Neural crest cell (in vitro differentiated cells): ENCODE data around the gene ERN1. TPM values are rescaled to one million over a fixed set of nuclear protein-coding genes. Genes with fewer than 3 reads are reported as not detected.

Source experiments
- DNase-seq: peaks from one replicate; pipeline ENCODE4 v3.0.0; 2021; ENCODE audit warnings: low read depth, mixed read lengths, low spot score
- H3K27ac Mint-ChIP-seq: one replicate; pipeline ENCODE4 v1.8.0; 2021; ENCODE audit warnings: mild to moderate bottlenecking, mixed read lengths; ENCODE audit not compliant: unreplicated experiment
- H3K27me3 Mint-ChIP-seq: 2 replicates; pipeline ENCODE4 v1.8.0; 2021; ENCODE audit warnings: low read depth, mild to moderate bottlenecking, mixed read lengths
- H3K36me3 Mint-ChIP-seq: 2 replicates; pipeline ENCODE4 v1.8.0; 2021; ENCODE audit warnings: low read depth, mild to moderate bottlenecking, mixed read lengths
- H3K4me1 Mint-ChIP-seq: 2 replicates; pipeline ENCODE4 v1.8.0; 2021; ENCODE audit warnings: mixed read lengths
- H3K4me3 Mint-ChIP-seq: one replicate; pipeline ENCODE4 v1.8.0; 2021; ENCODE audit warnings: mild to moderate bottlenecking, mixed read lengths
- H3K9me3 Mint-ChIP-seq: 2 replicates; pipeline ENCODE4 v1.8.0; 2021; ENCODE audit warnings: mixed read lengths
- total RNA-seq: library from RNA; stranded (reverse); gene quantifications from 2 replicates; pipeline ENCODE4 v1.2.1, GENCODE V29; 2021
- TF ChIP-seq, protein P1 (sequence below): fragments of 200-600 bp; sonication (generic); conservative IDR thresholded peaks from 2 replicates; pipeline ENCODE4 v1.5.0; 2021; ENCODE audit warnings: antibody characterized with exemption, mild to moderate bottlenecking

The ERN1 gene
- total RNA-seq, 1 donor from 2014 or later: 8.5 TPM

DNA sequence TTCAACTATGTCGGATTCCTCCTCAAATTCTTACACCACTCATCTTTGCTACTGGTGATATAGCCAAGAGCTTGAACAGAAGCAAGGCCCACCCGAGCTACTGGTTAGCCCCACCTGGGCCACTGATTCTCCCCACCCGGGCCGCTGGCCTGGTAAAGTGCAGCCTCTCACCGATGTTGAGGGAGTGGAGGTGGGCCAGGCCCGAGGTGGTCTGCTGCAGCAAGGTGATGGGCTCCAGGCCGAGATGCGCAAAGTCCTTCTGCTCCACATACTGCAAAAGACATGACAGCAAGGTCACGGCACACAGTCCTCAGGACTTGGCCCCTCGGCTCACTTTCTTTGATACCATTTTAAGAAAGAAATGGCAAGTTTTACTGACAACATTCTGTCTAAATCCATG is 76.8 kb downstream of the ERN1 start:
- no peaks in the 10 kb centered on the region for H3K9me3 Mint-ChIP-seq
- TF ChIP-seq, protein P1, sequence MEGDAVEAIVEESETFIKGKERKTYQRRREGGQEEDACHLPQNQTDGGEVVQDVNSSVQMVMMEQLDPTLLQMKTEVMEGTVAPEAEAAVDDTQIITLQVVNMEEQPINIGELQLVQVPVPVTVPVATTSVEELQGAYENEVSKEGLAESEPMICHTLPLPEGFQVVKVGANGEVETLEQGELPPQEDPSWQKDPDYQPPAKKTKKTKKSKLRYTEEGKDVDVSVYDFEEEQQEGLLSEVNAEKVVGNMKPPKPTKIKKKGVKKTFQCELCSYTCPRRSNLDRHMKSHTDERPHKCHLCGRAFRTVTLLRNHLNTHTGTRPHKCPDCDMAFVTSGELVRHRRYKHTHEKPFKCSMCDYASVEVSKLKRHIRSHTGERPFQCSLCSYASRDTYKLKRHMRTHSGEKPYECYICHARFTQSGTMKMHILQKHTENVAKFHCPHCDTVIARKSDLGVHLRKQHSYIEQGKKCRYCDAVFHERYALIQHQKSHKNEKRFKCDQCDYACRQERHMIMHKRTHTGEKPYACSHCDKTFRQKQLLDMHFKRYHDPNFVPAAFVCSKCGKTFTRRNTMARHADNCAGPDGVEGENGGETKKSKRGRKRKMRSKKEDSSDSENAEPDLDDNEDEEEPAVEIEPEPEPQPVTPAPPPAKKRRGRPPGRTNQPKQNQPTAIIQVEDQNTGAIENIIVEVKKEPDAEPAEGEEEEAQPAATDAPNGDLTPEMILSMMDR: no peak
- H3K27me3 Mint-ChIP-seq: no peaks in the 10 kb centered on the region
- H3K4me3 Mint-ChIP-seq: no peak overlapping the region
- peaks cover 3% of the 10 kb centered on the region for H3K36me3 Mint-ChIP-seq
- H3K27ac Mint-ChIP-seq: no peak overlapping the region
- no peaks in the 10 kb centered on the region for H3K4me1 Mint-ChIP-seq
- DNase-seq: no peak

DNA sequence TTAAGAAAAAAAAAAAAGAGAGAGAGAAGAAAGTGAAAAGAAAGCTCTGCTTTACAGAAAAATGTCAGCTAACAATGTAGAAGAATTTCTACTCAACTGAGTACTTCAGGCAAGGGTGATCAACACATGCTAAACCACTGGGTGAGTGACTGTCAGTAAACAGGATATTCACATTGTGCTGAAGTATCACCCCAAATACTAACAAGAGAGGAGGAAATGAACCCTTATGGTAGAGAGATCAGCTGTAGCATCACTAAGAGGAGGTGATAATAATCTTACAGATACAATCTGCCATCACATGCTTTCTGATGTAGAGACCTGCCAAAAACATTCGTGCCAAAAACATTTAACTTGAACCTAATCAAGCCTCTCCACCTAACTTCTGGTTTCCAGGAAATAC is 78.8 kb downstream of the ERN1 start:
- H3K4me1 Mint-ChIP-seq: no peaks in the 10 kb centered on the region
- H3K36me3 Mint-ChIP-seq: peaks cover 3% of the 10 kb centered on the region
- no peak overlapping the region for H3K4me3 Mint-ChIP-seq
- no peaks in the 10 kb centered on the region for H3K27me3 Mint-ChIP-seq
- no peak overlapping the region for H3K27ac Mint-ChIP-seq
- H3K9me3 Mint-ChIP-seq: no peaks in the 10 kb centered on the region
- DNase-seq: no peak
- TF ChIP-seq, protein P1: no peak

DNA sequence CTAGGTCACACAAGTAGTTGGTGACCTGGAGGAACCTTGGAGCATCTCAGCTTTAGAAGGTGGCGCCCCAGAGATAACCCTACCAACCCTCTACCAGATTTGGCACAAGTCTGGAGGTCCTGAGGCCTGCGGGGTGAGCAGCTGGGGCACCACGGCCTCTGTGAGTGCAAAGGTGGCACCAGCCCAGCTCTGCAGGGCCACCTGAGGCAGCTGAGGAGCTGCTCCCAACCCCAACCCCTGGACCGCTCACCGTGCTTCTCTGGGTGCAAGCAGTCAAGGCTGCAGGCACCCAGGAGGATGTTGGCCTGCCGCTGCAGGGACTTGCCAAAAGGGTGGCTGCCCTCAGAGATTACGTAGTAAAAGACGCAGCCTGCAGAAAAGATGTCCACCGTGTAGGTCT is 81.1 kb downstream of the ERN1 start:
- peaks cover 3% of the 10 kb centered on the region for H3K36me3 Mint-ChIP-seq
- TF ChIP-seq, protein P1: no peak

DNA sequence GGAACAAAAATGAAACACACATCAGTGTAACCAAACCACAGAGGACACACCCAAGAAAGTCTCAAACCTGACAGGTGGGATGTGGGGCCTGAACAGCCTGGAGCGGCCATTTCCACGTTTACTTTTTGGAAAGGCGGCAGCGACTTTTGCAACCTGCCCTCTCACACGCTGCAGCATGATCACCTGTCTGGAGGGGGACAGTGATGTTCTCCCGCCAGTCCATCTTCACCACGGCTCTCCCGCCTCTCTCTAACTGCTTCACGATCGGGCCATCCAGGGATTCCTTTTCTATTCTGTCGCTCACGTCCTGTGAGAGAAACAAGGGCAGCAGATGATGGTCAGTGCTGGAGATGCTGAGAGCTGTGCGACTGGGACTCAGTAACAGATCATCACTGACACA is 84.8 kb downstream of the ERN1 start:
- TF ChIP-seq, protein P1: no peak
- Mint-ChIP-seq H3K4me3 (no peak overlapping the region), H3K36me3 (peaks cover 2% of the 10 kb centered on the region), H3K27ac (no peak overlapping the region), H3K9me3 (no peaks in the 10 kb centered on the region), H3K4me1 (no peaks in the 10 kb centered on the region), H3K27me3 (no peaks in the 10 kb centered on the region)
- DNase-seq: no peak

More for the DNA sequence above, 81.1 kb downstream of the ERN1 start:
- H3K4me1 Mint-ChIP-seq: no peaks in the 10 kb centered on the region
- H3K27me3 Mint-ChIP-seq: no peaks in the 10 kb centered on the region
- H3K4me3 Mint-ChIP-seq: no peak overlapping the region
- DNase-seq: no peak
- H3K27ac Mint-ChIP-seq: no peak overlapping the region
- no peaks in the 10 kb centered on the region for H3K9me3 Mint-ChIP-seq

DNA sequence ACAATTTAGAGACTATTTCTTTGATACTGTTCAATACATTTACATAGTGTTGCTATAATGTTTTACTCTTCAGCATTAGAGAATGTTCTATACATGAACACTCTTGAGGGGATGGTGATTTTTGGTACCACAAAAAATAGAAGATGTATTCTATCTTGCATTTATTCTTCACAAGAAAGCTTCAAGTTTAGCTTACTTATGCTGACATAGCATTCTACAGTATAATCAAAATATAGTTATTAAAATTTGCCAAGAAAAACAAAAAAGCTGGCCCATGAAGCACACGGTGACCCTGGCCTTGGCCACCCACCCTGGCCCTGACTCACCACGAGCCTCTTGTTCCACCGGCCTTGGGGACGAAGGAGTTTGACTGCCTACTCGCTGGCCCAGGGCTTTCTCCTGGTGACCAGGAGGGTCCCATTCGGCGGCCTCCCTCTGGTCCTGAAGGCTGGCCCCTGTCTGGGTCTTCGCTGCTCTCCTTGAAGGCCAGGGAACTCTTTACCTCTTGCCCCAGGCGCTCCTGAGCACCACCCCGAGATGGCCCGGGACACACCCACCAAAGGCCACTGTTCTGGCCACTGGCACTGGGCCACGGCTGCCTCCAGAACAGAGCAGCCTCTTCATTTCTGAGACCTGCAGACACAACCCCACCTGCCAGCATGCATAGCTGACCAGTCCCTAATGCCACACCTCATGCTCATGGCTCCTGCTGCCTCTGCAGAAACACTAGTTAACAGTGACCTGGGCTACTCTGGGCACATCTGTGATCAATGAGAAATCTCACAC is 87.1 kb downstream of the ERN1 start:
- Mint-ChIP-seq H3K36me3 (peaks cover 2% of the 10 kb centered on the region), H3K4me3 (no peak overlapping the region), H3K27ac (no peak overlapping the region), H3K4me1 (no peaks in the 10 kb centered on the region), H3K9me3 (no peaks in the 10 kb centered on the region), H3K27me3 (no peaks in the 10 kb centered on the region)
- TF ChIP-seq, protein P1: no peak
- DNase-seq: no peak
